ENCODE data around the gene DEF6.

DNA sequence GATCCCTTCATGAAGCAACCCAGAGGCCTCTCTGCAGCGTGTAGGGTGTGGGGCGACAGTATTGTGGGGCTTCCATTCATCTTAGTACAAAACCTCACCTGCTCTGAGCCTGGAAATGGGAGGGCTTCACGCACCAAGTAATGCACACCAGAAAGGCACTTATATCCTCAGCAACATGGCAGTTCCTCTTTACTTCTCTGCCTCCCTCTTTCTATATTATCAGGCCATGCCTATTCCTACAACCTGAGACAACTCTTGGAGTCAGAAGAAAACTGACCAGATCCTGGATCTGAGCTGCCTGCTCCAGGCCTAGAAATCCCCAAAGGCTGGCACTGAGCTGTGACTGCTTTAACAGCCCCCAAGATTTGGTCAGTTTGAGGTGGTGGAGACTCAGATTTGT lies 45.7 kb upstream of the DEF6 start:
- TF ChIP-seq, protein P1, sequence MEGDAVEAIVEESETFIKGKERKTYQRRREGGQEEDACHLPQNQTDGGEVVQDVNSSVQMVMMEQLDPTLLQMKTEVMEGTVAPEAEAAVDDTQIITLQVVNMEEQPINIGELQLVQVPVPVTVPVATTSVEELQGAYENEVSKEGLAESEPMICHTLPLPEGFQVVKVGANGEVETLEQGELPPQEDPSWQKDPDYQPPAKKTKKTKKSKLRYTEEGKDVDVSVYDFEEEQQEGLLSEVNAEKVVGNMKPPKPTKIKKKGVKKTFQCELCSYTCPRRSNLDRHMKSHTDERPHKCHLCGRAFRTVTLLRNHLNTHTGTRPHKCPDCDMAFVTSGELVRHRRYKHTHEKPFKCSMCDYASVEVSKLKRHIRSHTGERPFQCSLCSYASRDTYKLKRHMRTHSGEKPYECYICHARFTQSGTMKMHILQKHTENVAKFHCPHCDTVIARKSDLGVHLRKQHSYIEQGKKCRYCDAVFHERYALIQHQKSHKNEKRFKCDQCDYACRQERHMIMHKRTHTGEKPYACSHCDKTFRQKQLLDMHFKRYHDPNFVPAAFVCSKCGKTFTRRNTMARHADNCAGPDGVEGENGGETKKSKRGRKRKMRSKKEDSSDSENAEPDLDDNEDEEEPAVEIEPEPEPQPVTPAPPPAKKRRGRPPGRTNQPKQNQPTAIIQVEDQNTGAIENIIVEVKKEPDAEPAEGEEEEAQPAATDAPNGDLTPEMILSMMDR (IDR thresholded peaks at IDR 0.05; ENCODE audit: insufficient read depth, low read depth, low read length), result no peak
- no peak for TF ChIP-seq EZH2 (IDR thresholded peaks at IDR 0.05; ENCODE audit: insufficient read depth, low read length)
